GM12872 (cell line): ENCODE data around the gene RBM33.

Source experiments
- CTCF ChIP-seq: IDR thresholded peaks from 3 replicates; pipeline ENCODE4 v1.5.1; 2011; ENCODE audit warnings: low read depth, mild to moderate bottlenecking, low read length, moderate library complexity; ENCODE audit not compliant: insufficient read depth

Gene RBM33

DNA sequence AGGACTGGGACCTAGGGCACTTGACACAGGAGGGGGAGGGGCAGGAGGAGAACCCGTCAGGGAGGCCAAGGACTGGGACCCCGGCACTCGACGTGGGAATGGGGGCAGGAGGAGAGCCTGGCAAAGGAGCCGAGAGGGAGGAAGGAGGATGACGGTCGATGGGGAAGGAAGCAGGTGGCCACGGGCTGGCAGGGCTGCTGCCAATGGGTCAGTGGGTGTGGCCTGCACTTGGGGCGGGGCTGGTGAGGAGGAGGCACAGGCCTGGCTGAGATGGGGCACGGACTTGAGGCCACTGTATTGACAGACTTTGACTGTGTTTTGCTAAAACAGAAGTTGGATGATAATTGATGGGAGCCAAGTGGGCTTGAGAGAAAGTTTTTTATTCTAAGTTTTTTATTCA is 68.9 kb downstream of the RBM33 start:
- TF ChIP-seq CTCF, result no peak

DNA sequence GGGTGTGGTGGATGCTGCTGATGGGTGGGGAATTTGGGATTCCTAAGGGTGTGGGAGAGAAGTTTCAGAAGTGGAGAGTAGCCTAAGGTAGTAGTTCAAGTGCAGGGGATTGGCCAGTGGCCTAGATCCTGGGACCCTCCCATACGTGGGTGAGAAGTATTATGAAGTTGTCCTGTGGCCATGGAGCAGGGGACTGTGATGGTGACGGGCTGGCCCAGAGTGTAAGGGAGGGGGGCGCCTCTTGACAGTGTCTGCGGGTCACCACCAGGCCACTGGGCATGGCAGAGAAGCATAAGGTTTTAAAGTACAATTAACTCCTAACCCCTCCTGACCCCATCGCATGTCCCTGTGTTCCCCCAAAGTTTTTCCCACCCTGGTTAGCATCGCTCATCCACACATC is 70.2 kb downstream of the RBM33 start:
- no peak for TF ChIP-seq CTCF

DNA sequence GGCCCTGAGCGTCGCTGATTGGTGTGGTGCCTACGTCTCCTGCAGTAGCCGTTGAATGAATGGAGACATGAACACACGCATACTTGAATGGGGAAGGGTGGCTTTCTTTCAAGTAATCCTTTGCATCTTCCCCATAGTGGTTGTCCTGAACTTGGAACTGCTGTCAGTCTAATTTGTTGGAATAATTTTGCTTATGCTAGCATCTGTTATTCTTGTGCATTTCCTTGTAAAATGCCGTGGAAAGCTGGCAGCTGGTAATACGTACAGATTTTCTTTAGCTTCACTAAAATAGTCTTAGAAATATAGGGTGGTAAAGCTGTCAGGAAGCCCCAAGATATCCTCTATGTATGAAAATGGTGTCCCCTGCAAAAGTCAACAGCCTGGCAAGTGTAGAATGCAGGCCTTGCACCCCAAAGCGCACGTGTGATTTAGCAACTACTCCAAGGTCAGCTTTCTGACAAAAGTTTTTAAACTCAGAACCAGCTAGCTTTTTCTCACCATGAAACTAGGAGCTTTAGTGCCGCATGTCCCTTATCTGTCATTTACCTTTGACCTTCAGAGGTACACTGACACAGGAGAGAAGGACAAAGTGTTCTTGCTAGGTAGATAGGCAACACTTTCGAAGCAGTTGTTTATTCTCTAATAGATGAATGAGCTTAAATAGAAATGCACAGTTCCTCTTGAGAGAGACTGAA is 70.8 kb downstream of the RBM33 start:
- no peak for TF ChIP-seq CTCF

DNA sequence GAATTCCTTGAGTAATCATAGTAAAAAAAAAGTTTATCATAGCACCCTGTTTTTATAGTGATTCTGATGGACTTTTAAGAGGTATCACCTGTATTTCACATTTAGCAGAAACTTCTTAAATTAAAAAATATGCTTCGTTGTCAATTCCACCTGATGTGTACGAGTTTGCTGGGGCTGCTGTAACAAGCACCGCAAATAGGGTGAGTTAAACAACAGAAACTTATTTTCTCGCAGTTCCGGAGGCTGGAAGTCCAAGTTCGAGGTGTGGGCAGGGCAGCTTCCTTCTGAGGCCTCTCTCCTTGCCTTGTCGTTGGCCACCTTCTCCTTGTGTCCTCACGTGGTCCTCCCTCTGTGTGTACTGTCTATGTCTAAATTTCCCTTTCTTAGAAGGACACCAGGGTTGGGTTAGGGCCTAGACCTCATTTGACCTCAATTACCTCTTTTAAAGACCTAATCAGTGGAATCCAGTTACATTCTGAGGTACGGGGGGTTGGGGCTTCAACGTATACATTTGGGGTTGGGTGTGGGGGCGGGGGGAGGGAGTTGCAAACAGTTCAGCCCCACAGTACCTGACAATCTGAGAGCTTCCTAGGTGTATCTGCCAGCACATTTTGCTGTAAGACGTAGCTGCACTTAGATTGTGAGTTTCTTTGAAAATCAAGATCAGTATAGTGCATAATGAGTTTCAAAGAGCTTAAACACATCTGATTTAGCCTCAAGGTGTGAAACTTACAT is 72.7 kb downstream of the RBM33 start:
- TF ChIP-seq CTCF, result no peak

GRCh38 chr7:155721056-155721455 is 76.6 kb downstream of the RBM33 start:
- no peak for TF ChIP-seq CTCF

DNA sequence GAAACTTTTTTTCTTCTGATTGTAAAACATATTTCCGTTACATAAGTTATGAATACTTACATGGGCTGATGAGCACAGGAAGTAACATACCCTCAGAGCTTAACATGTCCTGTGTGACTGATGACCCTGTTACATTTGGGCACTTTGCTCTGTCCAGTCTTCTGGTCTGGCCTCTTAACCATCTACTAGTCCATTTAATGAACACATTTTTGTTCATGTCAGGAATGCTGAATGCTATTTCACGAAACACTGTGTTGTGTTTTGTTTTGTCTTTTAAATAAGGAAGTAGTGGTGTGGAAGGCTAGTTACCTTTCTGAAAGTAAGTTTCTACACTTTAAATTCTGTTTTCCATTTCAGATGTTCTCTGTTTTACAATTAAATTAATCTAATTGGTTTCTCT is 77.7 kb downstream of the RBM33 start:
- no peak for TF ChIP-seq CTCF

- TF ChIP-seq CTCF, result no peak
These were observed 78.5 kb downstream of the RBM33 start for GRCh38 chr7:155722936-155723335.
